ENCODE measurements around the gene AGAP3.

The AGAP3 gene

GRCh38 chr7:151088856-151089699, 2.8 kb downstream of the AGAP3 start:
- DNase-seq, result no peak

GRCh38 chr7:151089893-151090730, 3.8 kb downstream of the AGAP3 start:
- DNase-seq, result no peak

GRCh38 chr7:151091003-151091402, 4.7 kb downstream of the AGAP3 start:
- DNase-seq, result no peak

GRCh38 chr7:151091431-151091830, 5.2 kb downstream of the AGAP3 start:
- no peak for DNase-seq

- no peak for DNase-seq
Measured at GRCh38 chr7:151091988-151092387, 5.7 kb downstream of the AGAP3 start.

- DNase-seq, result no peak
Measured at GRCh38 chr7:151093748-151094147, 7.5 kb downstream of the AGAP3 start.

- no peak for DNase-seq
Measured at GRCh38 chr7:151094675-151095074, 8.4 kb downstream of the AGAP3 start.

GRCh38 chr7:151095123-151095797, 9.0 kb downstream of the AGAP3 start:
- no peak for DNase-seq

GRCh38 chr7:151095828-151096475, 9.7 kb downstream of the AGAP3 start:
- no peak for DNase-seq

- DNase-seq, result no peak
Measured at GRCh38 chr7:151099486-151100211, 13.4 kb downstream of the AGAP3 start.

- DNase-seq, result no peak
Measured at GRCh38 chr7:151100921-151101320, 14.6 kb downstream of the AGAP3 start.

- DNase-seq, result no peak
Measured at GRCh38 chr7:151101621-151102396, 15.5 kb downstream of the AGAP3 start.

- no peak for DNase-seq
Measured at GRCh38 chr7:151102991-151103390, 16.7 kb downstream of the AGAP3 start.

- DNase-seq, result no peak
Measured at GRCh38 chr7:151103973-151104372, 17.7 kb downstream of the AGAP3 start.

- no peak for DNase-seq
Measured at GRCh38 chr7:151104411-151105235, 18.3 kb downstream of the AGAP3 start.

- no peak for DNase-seq
Measured at GRCh38 chr7:151107882-151108281, 21.6 kb downstream of the AGAP3 start.

GRCh38 chr7:151109094-151110048, 23.1 kb downstream of the AGAP3 start:
- no peak for DNase-seq

- no peak for DNase-seq
Measured at GRCh38 chr7:151110236-151110940, 24.1 kb downstream of the AGAP3 start.

All from cortex of kidney (tissue), 1 donor.